IMR-90 (cell line): ENCODE data around the gene BCAS3.

Experiments used
- BHLHE40 ChIP-seq: fragments of 150-350 bp; IDR thresholded peaks from 2 replicates; pipeline ENCODE4 v1.6.1; 2016; ENCODE audit warnings: mild to moderate bottlenecking, low read depth, low read length
- CEBPB ChIP-seq: IDR thresholded peaks from 2 replicates; pipeline ENCODE4 v1.6.1; 2012; ENCODE audit warnings: low read depth, low read length, improper control_type of control experiment
- CHD1 ChIP-seq: IDR thresholded peaks from 2 replicates; pipeline ENCODE4 v1.6.1; 2012; ENCODE audit warnings: low read depth, low read length, improper control_type of control experiment
- CTCF ChIP-seq: conservative IDR thresholded peaks from 2 replicates; pipeline ENCODE4 v1.5.1; 2012; ENCODE audit warnings: mild to moderate bottlenecking, low read depth, low read length, improper control_type of control experiment
- ELK1 ChIP-seq: fragments of 150-350 bp; IDR thresholded peaks from 2 replicates; pipeline ENCODE4 v1.6.1; 2016; ENCODE audit warnings: low read depth, mild to moderate bottlenecking, low read length, moderate library complexity, borderline replicate concordance
- FOS ChIP-seq: fragments of 150-350 bp; IDR thresholded peaks from 2 replicates; pipeline ENCODE4 v1.6.1; 2016; ENCODE audit warnings: low read depth, low read length
- MAFK ChIP-seq: IDR thresholded peaks from 2 replicates; pipeline ENCODE4 v1.6.1; 2012; ENCODE audit warnings: low read depth, low read length, improper control_type of control experiment
- MAZ ChIP-seq: IDR thresholded peaks from 2 replicates; pipeline ENCODE4 v1.6.1; 2012; ENCODE audit warnings: low read depth, mild to moderate bottlenecking, low read length, improper control_type of control experiment, moderate library complexity, borderline replicate concordance
- MXI1 ChIP-seq: IDR thresholded peaks from 2 replicates; pipeline ENCODE4 v1.6.1; 2012; ENCODE audit warnings: low read depth, mild to moderate bottlenecking, low read length, moderate library complexity, borderline replicate concordance
- POLR2A ChIP-seq: IDR thresholded peaks from 2 replicates; pipeline ENCODE4 v1.6.1; 2012; ENCODE audit warnings: mild to moderate bottlenecking, low read depth, low read length
- RAD21 ChIP-seq: IDR thresholded peaks from 2 replicates; pipeline ENCODE4 v1.6.1; 2012; ENCODE audit warnings: low read length, improper control_type of control experiment
- SMC3 ChIP-seq: fragments of 150-350 bp; IDR thresholded peaks from 2 replicates; pipeline ENCODE4 v1.6.1; 2016; ENCODE audit warnings: low read depth, mild to moderate bottlenecking, antibody characterized with exemption, low read length, moderate library complexity
- TF ChIP-seq, protein P1 (sequence below): fragments of 150-350 bp; IDR thresholded peaks from 2 replicates; pipeline ENCODE4 v1.6.1; 2017; ENCODE audit warnings: mild to moderate bottlenecking, antibody characterized with exemption, low read length, low read depth

GRCh38 chr17:60802377-60802776 is 124.7 kb downstream of the BCAS3 start:
- TF ChIP-seq BHLHE40 (no peak), MXI1 (no peak), RAD21 (no peak), CTCF (no peak), POLR2A (no peak), FOS (no peak), CEBPB (no peak), SMC3 (no peak), CHD1 (no peak), MAFK (no peak), ELK1 (no peak), MAZ (no peak)
- TF ChIP-seq, protein P1, sequence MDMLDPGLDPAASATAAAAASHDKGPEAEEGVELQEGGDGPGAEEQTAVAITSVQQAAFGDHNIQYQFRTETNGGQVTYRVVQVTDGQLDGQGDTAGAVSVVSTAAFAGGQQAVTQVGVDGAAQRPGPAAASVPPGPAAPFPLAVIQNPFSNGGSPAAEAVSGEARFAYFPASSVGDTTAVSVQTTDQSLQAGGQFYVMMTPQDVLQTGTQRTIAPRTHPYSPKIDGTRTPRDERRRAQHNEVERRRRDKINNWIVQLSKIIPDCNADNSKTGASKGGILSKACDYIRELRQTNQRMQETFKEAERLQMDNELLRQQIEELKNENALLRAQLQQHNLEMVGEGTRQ: no peak
